Measurements from ENCODE around the gene PPARG.

DNA sequence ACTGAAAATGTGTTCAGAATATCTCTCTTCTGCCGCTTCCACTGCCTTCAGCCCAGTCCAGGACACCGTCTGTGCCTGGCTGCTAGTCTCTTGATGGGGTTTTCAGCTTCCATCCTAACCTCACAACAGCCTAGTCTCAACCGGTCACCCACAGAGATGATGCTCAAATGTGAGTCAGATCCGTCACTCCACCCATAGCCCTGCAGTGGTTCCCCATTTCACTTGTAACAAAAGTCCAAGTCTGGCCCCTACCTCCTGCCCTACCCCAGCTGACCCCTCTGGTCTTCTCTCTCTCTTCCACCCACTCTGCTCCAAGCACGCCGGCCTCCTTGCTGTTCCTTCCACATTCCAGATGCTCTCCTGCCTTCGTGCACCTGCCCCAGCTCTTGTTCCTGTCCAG, 68.1 kb downstream of the PPARG start:
- TF ChIP-seq CTCF (IDR thresholded peaks at IDR 0.05; ENCODE audit: low read depth, low read length, poor library complexity, severe bottlenecking) (no peak), EZH2phosphoT487 (IDR thresholded peaks at IDR 0.05; ENCODE audit: borderline replicate concordance, low read length) (no peak)

All from DOHH2 (cell line).